C4-2B (cell line): Measurements from ENCODE around the gene GRIP2.

ENCODE experiments used
- ZFX ChIP-seq: fragments of 450-650 bp; IDR thresholded peaks from 2 replicates; pipeline ENCODE4 v1.6.1; 2017
- TF ChIP-seq, protein P1 (sequence below): fragments of 450-650 bp; conservative IDR thresholded peaks from 2 replicates; pipeline ENCODE4 v1.5.1; 2017; ENCODE audit warnings: mild to moderate bottlenecking

DNA sequence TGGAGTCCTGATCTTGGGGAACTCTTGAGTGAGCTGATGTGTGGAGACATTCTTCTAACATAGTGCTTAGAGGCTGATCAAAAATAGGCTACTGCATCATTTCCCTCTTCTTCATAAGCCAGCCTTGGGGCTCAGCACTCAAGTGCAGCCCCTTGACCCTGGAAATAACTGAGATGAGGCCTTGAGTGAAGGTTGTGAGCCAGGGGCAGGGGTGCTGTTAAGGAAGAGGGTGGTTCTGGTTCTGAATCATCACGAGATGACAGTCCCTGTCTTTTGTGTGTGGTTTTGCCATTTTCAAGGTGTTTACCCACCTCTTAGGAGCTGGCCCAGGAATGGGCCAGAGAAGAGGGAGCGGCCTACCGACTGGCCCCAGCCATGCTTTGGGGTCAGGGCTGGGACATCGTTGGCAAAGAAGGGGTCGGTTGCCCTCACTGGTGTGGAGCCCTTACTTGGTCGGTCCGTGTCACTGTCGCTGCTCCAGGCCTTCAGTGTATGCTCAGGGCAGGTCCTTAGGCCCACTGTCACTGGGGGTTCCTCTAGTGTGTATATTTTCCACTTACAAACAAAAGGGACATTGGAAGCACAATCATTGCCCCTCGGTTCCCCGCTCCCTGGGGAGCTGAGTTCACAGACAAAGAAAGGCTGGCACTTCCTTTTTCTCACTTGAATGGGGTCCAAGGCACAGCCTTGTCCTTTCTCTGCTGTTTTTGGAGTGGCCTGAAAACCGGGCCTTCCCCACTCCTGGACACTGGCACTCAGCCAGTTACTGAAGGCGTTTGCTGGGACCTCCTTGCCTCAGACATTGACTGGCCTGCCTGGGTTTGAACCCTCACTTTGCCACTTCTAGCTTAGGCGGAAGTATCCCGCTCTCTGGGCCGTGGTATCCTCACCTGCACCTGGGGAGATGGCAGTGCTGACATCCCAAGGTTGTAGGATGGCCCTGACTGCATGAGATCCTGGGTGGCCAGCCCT lies 91.1 kb downstream of the GRIP2 start:
- TF ChIP-seq, protein P1, sequence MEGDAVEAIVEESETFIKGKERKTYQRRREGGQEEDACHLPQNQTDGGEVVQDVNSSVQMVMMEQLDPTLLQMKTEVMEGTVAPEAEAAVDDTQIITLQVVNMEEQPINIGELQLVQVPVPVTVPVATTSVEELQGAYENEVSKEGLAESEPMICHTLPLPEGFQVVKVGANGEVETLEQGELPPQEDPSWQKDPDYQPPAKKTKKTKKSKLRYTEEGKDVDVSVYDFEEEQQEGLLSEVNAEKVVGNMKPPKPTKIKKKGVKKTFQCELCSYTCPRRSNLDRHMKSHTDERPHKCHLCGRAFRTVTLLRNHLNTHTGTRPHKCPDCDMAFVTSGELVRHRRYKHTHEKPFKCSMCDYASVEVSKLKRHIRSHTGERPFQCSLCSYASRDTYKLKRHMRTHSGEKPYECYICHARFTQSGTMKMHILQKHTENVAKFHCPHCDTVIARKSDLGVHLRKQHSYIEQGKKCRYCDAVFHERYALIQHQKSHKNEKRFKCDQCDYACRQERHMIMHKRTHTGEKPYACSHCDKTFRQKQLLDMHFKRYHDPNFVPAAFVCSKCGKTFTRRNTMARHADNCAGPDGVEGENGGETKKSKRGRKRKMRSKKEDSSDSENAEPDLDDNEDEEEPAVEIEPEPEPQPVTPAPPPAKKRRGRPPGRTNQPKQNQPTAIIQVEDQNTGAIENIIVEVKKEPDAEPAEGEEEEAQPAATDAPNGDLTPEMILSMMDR = no peak
- no peak for TF ChIP-seq ZFX
